Raji (cell line): ENCODE data around the gene HDAC4.

ENCODE experiments used
- POLR2A ChIP-seq: IDR thresholded peaks from 2 replicates; pipeline ENCODE4 v1.6.1; 2011; ENCODE audit warnings: low read depth, low read length, control low read depth; ENCODE audit not compliant: insufficient read depth

The HDAC4 gene

DNA sequence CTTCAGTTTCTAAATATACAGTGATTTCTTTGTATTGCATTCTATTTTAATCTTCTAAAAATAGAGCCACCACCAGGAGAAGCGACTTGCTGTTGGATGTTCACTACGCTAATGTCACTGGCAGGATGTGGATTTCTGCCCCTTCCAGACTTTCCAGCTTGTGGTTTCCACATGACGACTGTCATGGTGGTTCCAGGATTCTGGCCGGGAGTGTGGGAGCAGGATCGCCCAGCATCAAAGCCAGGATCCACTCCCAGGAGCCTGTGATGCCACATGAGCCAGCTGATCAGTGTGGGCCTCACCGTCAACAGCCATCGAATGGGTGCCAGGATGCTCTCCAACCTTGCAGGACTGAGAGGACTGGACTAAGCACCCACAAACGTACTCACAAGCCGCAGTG lies 148.8 kb downstream of the HDAC4 start:
- TF ChIP-seq POLR2A: no peak

DNA sequence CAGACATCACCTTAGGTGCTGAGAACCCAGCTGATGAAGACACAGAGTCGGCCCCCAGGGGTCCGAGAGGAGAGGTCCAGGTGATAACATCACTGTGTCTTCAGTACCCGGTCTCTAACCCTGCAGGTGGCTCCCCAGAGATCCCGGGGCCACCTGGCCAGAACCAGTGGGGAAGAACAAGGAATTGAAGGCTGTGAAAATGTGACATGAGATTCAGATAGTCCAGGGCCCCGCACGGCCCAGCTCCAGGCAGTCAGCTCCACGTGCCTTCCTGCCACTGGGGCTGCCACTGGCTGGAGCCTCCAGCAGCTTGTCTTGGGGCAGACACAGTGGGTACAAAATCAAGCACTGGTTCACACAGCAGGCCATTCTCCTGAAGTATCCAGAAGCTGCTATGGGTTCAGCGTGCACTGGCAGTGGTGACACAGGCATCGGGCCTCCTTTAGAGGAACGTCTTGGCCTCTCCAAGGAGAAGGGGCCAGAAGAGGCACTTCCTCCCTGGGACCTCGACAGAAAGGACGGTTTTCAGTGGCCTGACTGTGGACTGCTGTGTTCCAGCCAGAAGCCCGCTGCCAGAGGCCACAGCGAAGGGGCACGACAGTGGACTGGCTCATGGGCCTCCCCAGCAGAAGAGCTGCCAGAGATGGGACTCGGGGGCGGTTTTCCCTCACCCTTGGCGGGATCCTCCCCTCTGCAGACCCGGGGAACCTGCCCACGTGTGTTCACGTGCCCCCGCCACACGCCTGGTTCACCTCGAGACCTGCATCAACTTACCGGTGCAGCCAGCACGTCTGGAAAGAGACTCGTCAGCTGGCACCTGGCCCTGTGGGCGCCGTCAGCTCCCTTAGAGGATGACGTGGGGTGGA lies 150.4 kb downstream of the HDAC4 start:
- no peak for TF ChIP-seq POLR2A

DNA sequence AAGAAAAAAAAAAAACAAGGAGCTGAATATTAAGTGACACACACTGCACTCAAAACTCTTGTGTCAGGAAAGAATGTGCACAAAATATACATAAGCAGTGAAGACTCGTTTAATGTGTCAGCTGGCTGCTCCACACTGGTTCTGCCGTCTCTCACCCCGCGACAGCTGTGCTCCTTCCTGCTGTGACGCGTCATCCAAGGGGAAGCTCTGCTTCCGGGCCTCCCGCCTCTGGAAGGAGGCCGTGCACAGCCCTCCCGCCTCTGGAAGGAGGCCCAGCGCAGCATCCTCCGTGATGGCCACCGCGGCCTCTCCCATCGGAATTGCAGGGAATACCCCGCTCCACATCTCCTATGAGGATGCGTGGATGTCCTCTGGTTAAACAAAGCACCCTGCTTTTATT lies 151.0 kb downstream of the HDAC4 start:
- no peak for TF ChIP-seq POLR2A

DNA sequence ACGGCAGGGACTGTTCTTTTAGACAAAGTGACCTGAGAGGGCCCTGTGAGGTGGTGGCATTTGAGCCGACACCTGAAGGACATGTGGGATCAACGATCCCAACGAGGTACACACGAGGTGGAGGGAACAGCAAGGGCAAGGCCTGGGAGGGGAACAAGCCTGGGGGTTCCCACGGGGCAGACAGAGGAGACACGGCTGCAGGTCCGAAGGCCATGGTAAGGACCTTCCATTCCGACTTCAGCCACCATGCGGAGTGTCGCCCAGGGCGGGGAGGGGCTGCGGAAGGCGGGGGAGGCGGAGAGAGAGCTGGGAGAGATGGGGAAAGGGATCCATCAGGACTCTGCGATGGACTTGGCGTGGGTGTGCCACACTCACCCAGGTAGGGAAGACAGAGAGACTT lies 151.8 kb downstream of the HDAC4 start:
- TF ChIP-seq POLR2A: no peak

DNA sequence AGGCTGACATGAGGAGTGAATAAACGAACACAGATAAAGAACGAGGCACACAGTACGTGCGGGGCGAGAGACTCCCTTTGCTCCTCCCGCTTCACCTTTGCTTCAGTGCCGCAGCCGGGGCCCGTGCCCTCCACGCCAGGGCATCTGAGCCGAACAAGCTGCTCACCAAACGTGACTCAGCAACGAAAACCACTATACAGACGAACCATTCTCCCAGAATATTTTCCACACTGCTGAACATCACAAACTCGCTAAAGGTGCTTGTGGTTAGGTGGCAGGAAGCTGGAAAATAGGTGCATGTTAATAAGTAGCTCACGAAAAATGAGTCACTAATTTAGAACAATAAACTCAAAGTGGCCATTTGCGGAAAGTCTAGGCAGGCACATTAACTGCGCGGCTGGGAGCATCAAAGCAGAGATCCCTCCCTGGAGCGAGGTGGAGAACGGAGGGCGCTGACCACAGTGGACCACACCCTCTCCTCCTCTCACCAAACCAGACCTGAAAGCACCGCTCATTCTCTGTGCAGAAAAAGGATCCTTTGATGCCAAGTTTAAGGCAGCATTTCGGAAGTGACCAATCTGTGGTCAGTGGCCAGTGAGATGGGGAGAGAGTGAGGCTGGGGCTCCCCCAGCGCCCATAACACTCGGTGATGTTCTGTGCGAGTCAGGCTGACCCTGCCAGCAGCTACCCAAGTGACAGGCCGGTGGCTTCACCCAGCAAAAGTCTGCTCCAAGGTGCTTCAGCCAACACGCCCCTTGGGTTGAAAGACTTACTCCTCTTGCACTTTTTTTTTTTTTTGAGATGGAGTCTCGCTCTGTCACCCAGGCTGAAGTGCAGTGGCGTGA lies 153.2 kb downstream of the HDAC4 start:
- TF ChIP-seq POLR2A: no peak

GRCh38 chr2:239246723-239247122 lies 154.1 kb downstream of the HDAC4 start:
- no peak for TF ChIP-seq POLR2A

DNA sequence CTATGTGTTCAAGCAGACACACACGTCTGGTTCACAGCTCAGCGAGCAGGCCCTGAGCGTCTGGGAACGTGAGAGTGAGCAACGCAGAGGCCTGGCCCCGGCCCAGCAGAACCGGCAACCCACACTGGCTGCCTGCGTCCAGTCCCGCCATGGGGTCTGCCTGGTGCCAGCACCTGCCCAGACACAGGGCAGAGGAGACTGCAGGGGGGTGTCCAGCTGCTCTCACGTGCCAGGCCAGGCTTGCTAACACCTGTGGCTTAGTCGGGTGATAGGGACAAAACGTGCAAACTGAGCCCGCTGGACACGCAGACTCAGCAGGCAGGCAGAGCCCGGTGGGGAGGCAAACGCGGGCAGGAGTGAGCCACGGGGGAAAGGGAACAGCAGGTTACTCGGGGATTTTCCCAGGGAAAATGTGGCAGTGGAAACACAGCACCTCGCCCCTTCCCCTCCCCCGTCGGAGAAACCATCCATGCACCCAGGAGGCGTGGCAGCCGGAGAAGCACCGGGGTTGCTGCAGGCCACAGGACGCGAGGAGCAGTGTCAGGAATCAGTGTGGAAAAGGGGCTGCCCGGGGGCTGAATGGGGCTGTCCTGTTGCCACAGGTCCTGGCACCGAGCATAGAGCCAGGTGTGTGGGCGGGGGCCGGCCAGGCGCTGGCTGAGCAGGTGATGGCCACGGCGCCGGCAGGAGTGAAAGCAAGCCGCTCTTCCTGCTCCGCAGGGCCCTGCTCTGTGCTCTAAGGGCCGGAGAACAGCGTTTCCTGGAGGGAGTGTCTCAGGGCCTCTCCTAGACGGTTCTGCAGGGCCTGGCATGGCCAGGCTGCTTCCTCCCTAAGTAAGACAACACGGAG lies 154.7 kb downstream of the HDAC4 start:
- TF ChIP-seq POLR2A: no peak

DNA sequence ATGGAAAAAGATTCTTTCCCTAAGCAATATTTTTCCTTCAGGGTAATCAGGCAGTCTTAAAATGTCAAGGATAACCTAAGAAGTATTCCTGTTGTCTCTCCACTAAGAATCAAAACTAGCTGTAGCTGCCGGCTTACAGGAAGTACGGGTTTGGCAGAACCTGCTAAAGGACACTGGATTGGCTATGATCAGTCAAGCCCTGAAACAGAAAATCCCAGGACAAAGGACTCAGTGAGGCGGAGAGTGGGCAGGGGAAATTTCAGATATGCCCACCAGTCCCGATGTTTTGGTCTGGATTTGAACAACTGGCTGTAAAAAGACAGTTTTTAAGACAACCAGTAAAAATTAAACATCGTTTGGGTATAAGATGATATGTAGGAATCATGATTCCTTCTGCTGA lies 155.7 kb downstream of the HDAC4 start:
- no peak for TF ChIP-seq POLR2A

DNA sequence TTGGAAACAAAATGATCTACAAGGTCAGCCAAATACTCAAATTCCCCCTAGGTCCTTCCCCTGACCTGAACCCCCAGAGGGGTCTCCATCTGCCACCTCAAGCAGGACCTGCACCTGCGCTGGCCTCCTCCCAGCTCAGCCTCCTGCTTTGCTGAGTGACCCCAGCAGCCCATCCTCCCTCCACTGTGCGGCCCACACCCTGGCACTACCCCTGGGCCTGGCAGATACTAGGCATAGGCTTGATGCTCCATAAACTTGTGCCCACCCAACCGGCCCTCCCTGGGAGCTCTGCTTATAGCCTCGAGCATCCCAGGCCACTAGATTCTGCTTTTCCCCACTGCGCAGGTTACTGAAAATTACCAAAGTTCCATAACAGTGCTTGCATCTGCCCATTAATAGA lies 156.2 kb downstream of the HDAC4 start:
- no peak for TF ChIP-seq POLR2A

DNA sequence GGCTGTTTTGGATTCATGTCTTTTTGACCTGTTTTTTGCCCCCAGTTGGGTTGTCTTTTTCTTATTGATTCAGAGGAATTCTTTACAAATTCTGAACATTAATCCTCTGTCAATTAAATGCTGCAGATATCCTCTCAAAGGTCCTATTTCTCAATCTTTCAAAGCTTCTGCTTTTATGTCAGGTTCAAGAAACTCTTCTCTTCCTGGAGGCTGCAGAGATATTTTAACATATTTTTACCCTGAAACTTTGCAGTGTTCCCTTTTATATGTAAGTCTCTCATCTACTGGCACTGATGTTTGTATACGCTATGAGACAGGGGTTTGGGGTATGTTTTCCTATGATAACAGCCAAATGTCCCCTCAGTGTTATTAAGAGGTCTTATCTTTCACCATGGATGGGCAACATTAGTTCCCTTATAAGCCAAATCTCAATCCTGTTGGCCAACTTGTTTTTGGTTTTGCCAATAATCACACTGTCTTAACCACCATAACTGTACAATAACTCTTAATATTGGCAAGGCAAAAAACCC lies 159.3 kb downstream of the HDAC4 start:
- TF ChIP-seq POLR2A: no peak

GRCh38 chr2:239240414-239240881 lies 160.4 kb downstream of the HDAC4 start:
- no peak for TF ChIP-seq POLR2A

DNA sequence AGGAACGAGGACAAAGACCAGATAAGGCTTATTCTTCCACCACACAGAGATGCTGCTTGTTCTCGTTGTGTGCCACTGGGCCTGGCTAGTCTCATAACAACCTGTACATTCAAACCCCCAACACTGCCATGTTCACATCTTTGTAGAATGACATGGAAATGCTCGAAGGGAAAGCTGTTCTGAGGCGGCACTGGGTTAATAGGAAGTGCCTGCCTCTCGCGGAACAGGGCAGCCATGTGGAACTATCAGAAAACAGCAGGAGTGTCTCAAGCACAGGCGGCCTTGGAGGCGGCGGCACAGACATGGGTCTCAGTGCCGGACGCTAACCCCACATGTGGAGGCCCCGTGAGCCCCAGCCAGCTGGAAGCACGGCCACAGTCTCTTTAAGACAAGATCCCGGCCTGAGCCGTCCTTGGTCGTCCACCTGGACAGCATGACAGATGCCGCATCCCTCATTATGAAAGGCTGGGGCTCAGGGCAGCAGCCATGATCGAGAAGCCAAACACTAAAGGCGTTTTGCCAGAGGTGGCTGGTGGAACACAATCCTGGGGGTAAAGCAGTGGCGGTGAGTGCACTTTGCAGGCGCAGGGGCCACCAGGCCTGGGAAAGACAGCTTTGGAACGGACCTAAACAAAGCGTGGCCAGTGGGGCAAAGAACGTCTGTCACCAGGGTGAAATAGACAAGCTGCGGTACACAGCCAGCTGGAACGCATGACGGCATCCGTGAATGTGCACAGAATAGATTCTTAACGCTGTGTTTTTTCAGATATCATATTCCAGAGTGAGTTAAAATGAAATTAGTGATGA lies 161.0 kb downstream of the HDAC4 start:
- TF ChIP-seq POLR2A: no peak

DNA sequence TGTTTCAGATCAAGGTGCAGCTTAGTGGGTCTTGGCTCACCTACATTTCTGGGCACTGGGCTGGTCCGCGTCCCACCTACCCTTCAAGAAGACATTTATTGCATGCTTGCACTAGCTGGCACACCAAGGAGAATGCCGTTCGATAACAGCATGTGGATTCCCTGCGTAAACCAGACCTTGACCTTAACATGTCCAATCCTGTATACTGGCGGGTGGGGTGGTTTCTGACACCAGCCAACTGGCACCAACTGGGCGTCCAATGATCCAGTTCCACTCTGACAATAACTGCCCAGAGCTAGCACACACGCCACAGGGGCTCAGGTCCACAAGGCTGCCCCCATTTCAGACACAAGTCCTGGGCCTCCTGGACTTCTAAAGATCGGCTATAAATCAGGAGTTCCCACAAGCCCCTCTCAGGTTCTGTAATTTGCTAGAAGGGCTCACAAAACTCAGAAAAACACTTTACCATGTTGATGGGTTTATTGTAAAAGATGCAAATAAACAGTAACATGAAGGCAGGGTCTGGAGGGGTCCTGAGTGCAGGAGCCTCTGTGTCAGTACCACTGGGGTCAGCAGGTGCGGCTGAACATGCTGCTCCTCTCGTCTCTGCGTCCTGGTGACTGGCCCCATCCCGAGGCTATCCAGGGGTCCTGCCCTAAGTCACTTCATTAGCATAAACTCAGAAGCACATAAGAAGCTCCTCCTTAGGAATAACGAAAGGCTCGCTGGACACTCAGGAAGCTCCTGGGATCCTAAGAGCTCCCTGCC lies 161.8 kb downstream of the HDAC4 start:
- TF ChIP-seq POLR2A: no peak
